Activated CD4-positive, alpha-beta T cell treated with anti-CD3 and anti-CD28 coated beads, Interleukin-2, amount 10 ng/mL, durations not matched to agents 7 days and 5 days (primary cell): ENCODE results near the gene TBC1D22A. TPM values are rescaled to one million over a fixed set of nuclear protein-coding genes. Genes with fewer than 3 reads are reported as not detected.
"Not testable (repeated sequence)": the region's sequence is repeated elsewhere in the genome, so short reads cannot be mapped to it uniquely, and the experiment has no call there.

ENCODE experiments used
- CTCF ChIA-PET: fragments of 350-600 bp; sonication (Branson Sonifier 250); formaldehyde crosslinking; loops from one replicate; lab custom pipeline; 2021; ENCODE audit warnings: antibody characterized with exemption; lab: Charles Lee
- POLR2A ChIA-PET: fragments of 350-600 bp; sonication (Branson Sonifier 250); formaldehyde crosslinking; loops from one replicate; lab custom pipeline; 2021; ENCODE audit warnings: antibody characterized with exemption; lab: Charles Lee
- DNase-seq: peaks from one replicate; pipeline ENCODE4 v3.0.0-alpha.2; 2020
- H3K27ac Mint-ChIP-seq: one replicate; pipeline ENCODE4 v1.8.0; 2021; ENCODE audit warnings: mild to moderate bottlenecking, moderate library complexity, mixed read lengths
- H3K27me3 Mint-ChIP-seq: one replicate; pipeline ENCODE4 v1.8.0; 2021; ENCODE audit warnings: mixed read lengths
- H3K36me3 Mint-ChIP-seq: one replicate; pipeline ENCODE4 v1.8.0; 2021; ENCODE audit warnings: low read depth, mixed read lengths
- H3K4me1 Mint-ChIP-seq: one replicate; pipeline ENCODE4 v1.8.0; 2021; ENCODE audit warnings: mixed read lengths
- H3K4me3 Mint-ChIP-seq: one replicate; pipeline ENCODE4 v1.8.0; 2021; ENCODE audit warnings: mild to moderate bottlenecking, moderate library complexity, mixed read lengths
- H3K9me3 Mint-ChIP-seq: one replicate; pipeline ENCODE4 v1.8.0; 2021; ENCODE audit warnings: mixed read lengths
- total RNA-seq, 2 experiments: library from RNA; stranded (reverse); gene quantifications; one replicate each; pipeline ENCODE4 v1.2.3, GENCODE V29; 2021

TBC1D22A gene
- total RNA-seq, 2 experiments from 2014 or later: 34.1 to 39.2 TPM

DNA sequence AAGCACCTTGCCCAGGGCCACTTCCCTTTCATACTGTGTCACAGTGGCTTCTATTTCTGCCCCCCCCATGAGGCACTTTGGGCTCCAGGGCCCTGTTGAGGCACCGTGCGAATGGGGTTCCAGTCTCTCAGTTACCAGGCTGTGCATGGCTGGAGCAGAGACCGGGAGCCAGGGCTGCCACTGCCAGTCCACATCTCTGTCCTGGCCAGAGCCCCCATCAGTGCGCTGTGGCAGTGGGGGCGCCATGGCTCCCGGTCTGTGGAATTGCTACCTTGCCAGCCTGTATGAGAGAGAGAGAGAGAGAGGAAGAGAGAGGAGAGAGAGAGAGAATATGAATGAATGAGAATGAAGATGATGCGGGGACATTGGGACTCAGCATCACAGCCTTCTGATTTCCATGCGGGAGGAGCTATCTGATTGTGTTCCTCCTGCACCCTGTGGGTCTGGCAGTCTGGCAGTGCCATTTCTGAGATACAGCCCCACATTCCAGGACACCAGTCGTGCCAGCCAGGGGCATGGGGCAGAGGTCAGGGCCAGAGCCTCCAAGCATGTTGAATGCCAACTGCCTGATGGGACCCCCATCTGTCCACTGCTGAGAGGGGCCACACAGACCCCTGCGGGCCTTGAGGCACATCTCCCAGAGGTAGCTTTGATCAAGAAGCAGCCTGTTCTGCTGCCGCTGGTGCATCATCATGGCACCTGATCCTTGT, 279.8 kb downstream of the TBC1D22A start:
- H3K27ac Mint-ChIP-seq: no peak overlapping the region
- H3K4me1 Mint-ChIP-seq: peaks cover 15% of the 10 kb centered on the region
- ChIA-PET CTCF (no interaction called here), POLR2A (no interaction called here)
- H3K36me3 Mint-ChIP-seq: no peaks in the 10 kb centered on the region
- H3K9me3 Mint-ChIP-seq: no peaks in the 10 kb centered on the region
- no peaks in the 10 kb centered on the region for H3K27me3 Mint-ChIP-seq
- DNase-seq: no peak
- H3K4me3 Mint-ChIP-seq: no peak overlapping the region

DNA sequence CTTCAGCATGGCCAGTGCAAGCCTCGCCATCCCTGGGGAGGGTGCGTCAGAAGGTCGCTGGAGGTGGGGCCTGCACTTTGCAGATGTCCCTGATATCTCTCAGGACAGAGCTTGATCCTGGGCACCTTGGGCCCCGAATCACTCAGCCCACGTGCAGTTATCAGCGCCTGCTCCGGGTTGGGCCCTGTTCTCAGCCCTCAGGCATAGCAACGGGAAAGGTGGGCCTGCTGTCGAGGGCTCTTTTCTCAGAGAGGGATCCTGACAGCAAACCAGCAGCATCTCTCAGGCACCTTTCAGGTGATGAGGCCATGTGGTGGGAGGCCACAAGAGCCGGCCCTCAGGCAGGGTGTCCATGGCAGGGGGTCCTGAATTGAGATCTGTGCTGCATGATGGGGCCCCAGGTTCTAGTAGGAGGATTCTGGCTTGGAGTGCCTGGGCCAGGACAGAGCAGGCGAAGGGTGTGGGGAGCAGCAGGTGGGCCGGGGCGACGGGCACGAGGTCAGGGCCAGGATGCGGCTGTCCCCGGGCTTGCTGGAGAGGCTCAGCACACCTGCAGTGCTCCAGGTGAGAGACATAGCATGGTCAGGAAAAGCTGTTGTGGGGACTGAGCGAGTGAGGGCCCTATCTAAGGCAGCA, 280.5 kb downstream of the TBC1D22A start:
- ChIA-PET CTCF (no interaction called here), POLR2A (no interaction called here)
- H3K9me3 Mint-ChIP-seq: no peaks in the 10 kb centered on the region
- H3K27ac Mint-ChIP-seq: no peak overlapping the region
- H3K4me1 Mint-ChIP-seq: peaks cover 17% of the 10 kb centered on the region
- H3K36me3 Mint-ChIP-seq: no peaks in the 10 kb centered on the region
- H3K4me3 Mint-ChIP-seq: no peak overlapping the region
- no peaks in the 10 kb centered on the region for H3K27me3 Mint-ChIP-seq
- DNase-seq: no peak

DNA sequence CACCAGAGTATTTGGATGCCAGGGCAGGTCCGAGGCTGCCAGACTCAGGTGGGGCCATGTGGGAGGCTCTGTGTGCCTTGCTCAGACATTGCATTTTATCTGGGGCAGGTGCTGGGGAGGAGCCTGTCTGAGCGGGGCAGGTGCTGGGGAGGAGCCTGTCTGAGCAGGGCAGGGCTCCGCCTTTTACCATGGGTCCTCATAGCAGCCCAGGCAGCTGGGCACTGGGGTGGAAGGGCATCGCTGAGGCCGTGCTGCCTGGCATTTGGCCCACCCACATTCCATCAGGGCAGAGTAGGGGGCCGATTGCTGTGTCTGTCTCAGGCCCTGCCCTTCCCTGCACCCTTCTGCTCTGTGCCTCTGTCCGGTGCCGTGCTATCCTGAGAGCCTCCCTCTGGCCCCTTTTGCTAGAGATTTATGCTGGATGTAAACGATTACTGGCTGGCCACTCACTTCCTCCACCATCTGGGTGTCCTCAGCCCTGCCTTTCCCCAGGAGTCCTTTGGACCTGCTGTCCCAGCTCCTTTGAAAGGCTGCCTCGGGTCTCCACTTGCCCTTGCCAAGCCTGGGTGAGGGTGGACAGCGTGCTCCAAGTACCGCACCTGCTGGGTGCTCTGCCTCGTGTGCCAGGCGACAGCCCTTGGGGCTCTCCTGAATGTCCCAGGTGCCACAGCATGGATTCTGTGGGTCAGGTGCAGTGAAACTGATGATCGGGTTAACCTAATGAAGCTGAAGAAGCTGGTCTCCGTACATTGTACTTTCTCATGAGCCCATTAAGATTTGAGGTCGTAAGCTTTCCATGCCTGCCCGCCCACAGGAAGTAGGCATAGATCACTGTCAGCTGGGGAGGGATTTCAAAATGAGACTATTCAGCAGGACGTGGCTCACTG, 281.6 kb downstream of the TBC1D22A start:
- Mint-ChIP-seq H3K4me1 (peaks cover 19% of the 10 kb centered on the region), H3K27ac (peak overlapping the region; percentile 69)

DNA sequence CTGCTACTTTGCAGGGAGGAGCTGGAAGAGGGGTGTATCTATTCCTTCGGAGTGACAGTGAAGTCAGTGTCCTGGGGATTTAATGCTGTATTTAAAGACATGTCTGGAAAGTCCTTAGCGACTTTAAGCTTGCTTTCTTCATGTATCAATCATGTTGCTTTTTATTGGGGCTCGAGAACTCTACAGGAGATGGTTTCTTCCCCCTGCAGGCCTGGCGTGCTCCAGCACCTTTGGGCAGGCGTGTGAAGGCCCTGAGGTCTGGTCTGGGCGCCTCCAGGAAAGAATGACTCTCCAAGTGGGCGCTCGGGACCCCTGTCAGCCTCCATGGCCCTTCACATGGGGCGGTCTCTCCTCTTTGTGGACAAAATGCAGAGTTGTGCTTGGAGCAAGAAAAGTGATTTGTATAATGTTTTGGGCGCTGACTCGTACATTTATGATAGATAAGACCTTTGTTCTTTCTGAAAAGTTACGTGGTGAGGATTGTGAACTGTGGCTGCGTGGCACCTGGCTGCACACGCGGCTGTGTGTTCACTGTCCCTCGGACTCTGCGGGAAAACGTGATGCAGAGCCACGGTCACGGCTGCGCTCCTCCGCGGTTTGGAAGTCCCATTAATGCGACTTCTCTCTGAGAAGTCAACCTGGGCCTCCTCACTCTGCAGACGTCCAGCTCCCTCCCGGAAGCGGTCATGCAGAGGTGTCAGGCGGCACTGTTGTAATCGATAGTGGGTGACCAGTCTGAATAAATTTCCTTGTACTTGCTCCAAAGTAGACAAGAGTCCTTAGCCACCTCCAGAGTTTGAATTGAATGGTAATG, 282.5 kb downstream of the TBC1D22A start:
- peaks cover 23% of the 10 kb centered on the region for H3K4me1 Mint-ChIP-seq
- no peak for DNase-seq
- H3K27me3 Mint-ChIP-seq: no peaks in the 10 kb centered on the region
- no peaks in the 10 kb centered on the region for H3K9me3 Mint-ChIP-seq
- ChIA-PET CTCF (no interaction called here), POLR2A (no interaction called here)
- no peaks in the 10 kb centered on the region for H3K36me3 Mint-ChIP-seq
- no peak overlapping the region for H3K27ac Mint-ChIP-seq
- H3K4me3 Mint-ChIP-seq: no peak overlapping the region

More for the DNA sequence above, 281.6 kb downstream of the TBC1D22A start:
- Mint-ChIP-seq H3K27me3 (no peaks in the 10 kb centered on the region), H3K4me3 (no peak overlapping the region), H3K36me3 (no peaks in the 10 kb centered on the region), H3K9me3 (no peaks in the 10 kb centered on the region)
- POLR2A ChIA-PET: no interaction called here
- DNase-seq: no peak
- CTCF ChIA-PET: no interaction called here

DNA sequence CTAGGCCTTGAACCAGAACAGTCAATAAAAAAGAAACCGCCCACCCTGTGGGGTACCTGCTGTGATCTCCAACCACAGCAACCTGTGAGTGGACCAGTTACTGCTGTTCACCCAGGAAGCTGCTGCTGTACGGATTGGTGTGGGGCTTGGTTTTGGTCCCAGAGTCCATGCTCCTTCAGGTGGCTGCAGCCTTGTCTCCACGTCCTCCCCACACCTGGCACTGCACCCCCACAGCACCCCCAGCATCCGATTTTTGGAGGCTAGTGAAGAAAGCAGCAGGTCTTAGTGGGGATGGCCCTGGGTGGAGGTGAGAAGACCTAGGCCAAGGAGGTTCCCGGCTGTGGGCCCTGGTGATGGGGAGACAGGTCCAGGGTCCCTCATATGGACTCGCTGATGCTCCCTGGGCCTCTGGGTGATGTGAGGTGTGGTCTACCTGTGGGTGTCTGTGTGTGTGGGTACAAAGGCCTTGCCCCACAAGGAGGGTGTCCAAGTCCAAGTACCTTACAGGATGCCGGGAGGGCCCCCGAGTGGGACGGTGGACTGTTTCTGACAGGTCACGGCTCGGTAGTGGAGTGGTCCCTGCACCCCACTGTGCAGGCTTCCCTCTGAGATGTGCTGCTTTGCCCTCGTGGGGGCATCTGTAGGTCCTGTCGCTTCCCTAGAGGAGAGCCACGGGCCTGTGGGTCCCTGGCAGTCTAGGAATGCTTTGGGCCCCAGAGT, 283.4 kb downstream of the TBC1D22A start:
- Mint-ChIP-seq H3K36me3 (no peaks in the 10 kb centered on the region), H3K4me1 (peaks cover 23% of the 10 kb centered on the region), H3K27me3 (no peaks in the 10 kb centered on the region), H3K27ac (peak overlapping the region; percentile 54), H3K9me3 (no peaks in the 10 kb centered on the region), H3K4me3 (no peak overlapping the region)
- ChIA-PET CTCF (no interaction called here), POLR2A (no interaction called here)
- DNase-seq: no peak

DNA sequence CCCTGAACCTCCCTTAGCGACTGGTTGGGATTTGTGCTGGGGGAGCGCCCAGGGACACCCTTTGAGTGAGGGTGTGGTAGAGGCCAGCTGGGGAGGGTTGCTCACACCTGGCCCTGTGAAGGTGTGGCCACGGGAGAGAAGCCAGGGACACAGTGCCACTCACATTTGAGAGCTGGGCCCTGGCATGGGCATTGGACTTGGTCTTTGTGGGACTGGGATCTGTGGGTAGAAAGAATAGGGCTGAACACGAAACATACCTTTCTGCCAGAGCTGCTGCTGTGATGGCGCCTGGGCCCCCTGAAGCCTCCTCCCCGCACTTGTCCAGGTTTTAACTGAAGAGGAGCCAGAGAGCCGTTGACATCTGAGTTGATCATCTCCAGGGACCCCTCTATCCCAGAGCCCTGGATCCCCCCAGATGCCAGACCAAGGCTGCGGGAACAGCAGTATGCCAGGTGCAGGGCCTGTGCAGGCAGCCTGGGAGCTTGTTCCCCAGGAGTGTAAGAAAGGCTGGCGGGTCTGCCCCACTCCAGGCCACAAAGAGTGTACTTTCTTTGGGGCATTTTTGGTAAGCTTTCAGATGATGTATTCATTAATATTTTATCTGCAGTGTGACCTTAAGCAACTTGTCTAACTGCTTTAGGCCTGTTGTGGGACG, 284.1 kb downstream of the TBC1D22A start:
- no peaks in the 10 kb centered on the region for H3K9me3 Mint-ChIP-seq
- peak overlapping the region; percentile 54 for H3K27ac Mint-ChIP-seq
- no peaks in the 10 kb centered on the region for H3K36me3 Mint-ChIP-seq
- CTCF ChIA-PET: no interaction called here
- no peak for DNase-seq
- POLR2A ChIA-PET: no interaction called here
- no peak overlapping the region for H3K4me3 Mint-ChIP-seq
- no peaks in the 10 kb centered on the region for H3K27me3 Mint-ChIP-seq
- peaks cover 23% of the 10 kb centered on the region for H3K4me1 Mint-ChIP-seq

DNA sequence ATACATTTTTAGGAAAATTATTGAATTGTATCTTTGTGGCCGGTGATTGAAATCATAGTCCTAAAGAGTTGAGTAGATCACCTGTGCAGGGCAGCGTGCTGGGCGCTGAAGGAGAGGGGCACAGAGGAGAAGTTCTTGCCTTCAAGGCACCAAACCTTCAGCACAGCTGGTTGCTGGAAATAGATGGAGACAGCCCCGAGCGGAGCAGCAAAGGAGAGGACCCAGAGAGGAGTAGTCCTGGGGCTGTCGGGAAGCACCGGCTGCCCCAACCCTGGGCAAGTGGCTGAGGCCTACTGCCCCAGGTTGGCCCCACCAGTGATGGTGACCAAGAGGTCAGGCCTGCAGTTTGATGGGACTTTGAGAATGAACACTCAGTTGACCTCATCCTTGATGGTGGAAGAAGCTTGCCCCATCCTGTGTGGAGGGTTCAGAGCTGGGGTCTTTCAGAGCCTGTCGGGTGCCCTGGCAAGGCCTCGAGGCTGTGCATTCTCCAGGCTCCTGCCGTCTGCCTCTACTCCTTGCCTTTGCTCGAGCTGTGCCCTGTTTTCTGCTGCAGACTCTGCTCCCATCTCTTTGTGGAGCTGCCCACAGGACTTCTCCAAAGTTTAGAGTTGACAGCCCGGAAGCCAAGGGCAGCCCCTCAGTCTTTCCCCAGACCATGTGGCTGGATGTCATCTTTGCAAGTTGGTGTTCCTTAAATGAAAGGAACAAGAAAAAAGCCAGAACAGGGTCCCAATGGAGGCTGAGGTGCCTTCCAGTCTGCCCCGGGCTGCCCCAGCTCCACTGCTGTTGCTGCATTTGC, 285.1 kb downstream of the TBC1D22A start:
- Mint-ChIP-seq H3K27ac (no peak overlapping the region), H3K4me1 (peaks cover 29% of the 10 kb centered on the region), H3K4me3 (no peak overlapping the region), H3K36me3 (no peaks in the 10 kb centered on the region), H3K9me3 (no peaks in the 10 kb centered on the region), H3K27me3 (no peaks in the 10 kb centered on the region)
- POLR2A ChIA-PET: no interaction called here
- DNase-seq: no peak
- CTCF ChIA-PET: no interaction called here

DNA sequence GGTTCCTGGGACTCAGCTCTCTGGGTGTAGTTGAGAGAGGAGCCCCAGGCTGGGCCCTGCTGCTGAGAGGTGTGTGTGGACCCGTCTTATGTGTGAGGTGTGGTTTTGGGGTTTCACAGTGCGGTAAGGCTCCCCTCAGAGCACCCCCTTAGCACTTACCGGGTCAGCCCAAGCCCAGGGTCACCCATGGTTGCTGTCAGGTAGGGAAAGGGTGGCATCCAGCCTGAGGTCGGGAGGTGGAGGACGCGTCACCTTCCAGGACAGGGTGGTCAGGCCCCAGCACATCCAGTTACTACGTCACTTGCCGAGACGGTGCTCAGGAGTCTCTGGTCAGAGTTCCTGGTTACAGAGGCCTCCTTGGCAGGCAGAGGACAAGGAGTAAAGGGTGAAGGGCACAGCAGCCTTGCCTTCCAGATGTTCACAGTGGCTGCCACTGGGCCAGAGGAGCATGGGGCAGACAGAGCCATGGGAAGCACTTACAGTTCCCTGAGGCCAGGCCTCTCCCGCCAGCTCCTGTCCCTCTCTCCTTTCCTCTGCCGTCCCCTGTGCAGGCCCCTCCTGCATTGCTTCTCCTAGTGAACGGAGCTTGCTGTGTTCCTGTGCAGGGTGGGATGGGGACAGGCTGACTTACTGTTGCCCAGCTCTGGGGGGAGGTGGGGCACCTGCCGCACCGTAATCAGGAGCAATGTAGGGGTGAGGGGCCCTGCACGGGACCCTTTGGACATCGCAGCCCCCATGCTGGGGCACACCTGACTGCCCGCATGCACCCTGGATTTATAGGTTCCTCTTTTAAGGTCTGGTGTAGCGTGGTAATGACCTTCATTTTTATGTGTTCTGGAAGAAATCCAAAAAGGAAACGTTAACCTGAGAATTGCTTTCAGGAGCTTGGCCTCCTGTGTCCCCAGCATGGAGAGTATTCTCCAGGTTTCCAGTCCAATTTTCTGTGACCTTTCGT, 285.9 kb downstream of the TBC1D22A start:
- ChIA-PET POLR2A (no interaction called here), CTCF (no interaction called here)
- no peaks in the 10 kb centered on the region for H3K36me3 Mint-ChIP-seq
- no peak overlapping the region for H3K27ac Mint-ChIP-seq
- no peaks in the 10 kb centered on the region for H3K27me3 Mint-ChIP-seq
- no peak overlapping the region for H3K4me3 Mint-ChIP-seq
- H3K4me1 Mint-ChIP-seq: peaks cover 34% of the 10 kb centered on the region
- DNase-seq: no peak
- no peaks in the 10 kb centered on the region for H3K9me3 Mint-ChIP-seq

DNA sequence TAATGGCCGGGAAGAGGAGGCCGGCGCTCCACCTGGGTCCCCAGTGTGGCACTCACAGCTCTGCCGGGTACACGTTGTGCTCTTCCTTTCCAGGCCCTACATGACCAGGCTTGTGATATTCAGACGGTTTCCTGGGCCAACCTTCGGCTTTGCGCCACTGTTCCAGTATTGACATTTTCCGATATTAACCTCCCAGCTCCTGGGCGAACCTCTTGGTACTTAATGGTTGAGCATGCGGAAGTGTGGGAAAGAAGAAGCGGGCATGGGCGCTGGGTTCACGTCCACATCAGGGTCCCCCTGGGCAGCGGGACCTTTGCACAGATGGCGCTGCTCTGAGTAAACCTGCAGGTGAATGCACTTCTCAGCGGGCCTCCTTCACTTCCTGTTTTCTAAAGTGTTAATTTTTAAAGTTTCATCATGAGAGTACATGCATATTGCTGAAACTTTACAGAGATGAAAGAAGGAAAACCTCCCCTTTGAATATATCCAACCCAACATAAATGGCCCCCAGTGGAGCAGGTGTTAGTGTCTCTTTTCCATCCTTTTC, 286.7 kb downstream of the TBC1D22A start:
- POLR2A ChIA-PET: no interaction called here
- DNase-seq: no peak
- Mint-ChIP-seq H3K4me1 (peaks cover 27% of the 10 kb centered on the region), H3K36me3 (no peaks in the 10 kb centered on the region), H3K27ac (no peak overlapping the region), H3K27me3 (no peaks in the 10 kb centered on the region), H3K4me3 (no peak overlapping the region), H3K9me3 (no peaks in the 10 kb centered on the region)
- CTCF ChIA-PET: no interaction called here

DNA sequence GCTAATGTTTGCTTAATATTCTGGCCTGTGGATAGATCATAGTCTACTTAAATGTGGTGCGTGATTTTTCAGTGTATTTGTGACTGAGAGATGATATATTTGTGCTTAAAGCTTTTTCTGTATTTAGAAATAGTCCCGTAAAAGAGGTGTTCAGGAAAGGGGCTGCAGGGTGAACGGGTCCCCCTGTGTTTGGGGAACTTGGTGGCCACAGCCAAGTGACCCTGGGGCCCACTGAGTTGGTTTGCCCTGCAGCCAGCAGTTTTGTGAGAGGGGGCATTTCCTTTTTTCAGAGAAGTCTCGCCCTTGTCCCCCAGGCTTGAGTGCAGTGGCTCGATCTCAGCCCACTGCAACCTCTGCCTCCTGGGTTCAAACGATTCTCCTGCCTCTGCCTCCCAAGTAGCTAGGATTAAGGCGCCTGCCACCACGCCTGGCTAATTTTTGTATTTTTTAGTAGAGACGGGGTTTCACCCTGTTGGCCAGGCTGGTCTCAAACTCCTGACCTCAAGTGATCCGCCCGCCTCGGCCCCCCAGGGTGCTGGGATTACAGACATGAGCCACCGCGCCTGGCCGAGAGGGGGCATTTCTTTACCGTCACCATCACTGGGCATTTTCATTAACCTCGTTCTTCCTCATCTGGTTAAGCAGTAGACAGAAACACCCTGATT, 287.4 kb downstream of the TBC1D22A start:
- H3K9me3 Mint-ChIP-seq, H3K36me3 Mint-ChIP-seq, POLR2A ChIA-PET, DNase-seq, CTCF ChIA-PET, H3K4me3 Mint-ChIP-seq, H3K27ac Mint-ChIP-seq, H3K27me3 Mint-ChIP-seq: not testable (repeated sequence)
- H3K4me1 Mint-ChIP-seq: peaks cover 21% of the 10 kb centered on the region
